RPMI7951 (cell line): ENCODE measurements around the gene CDC6. TPM values are rescaled to one million over a fixed set of nuclear protein-coding genes. Genes with fewer than 3 reads are reported as not detected.

Experiments used
- DNase-seq: peaks from one replicate; pipeline ENCODE4 v3.0.0-alpha.2; 2012; ENCODE audit warnings: low read depth
- total RNA-seq: library from RNA; depleted of rRNA; stranded (reverse); fragments of >200 nt; shearing (Covaris generic); gene quantifications from 2 replicates; pipeline ENCODE4 v1.2.3, GENCODE V29; 2014

CDC6 gene
- total RNA-seq, 1 experiment from 2014 or later: 38.9 TPM

DNA sequence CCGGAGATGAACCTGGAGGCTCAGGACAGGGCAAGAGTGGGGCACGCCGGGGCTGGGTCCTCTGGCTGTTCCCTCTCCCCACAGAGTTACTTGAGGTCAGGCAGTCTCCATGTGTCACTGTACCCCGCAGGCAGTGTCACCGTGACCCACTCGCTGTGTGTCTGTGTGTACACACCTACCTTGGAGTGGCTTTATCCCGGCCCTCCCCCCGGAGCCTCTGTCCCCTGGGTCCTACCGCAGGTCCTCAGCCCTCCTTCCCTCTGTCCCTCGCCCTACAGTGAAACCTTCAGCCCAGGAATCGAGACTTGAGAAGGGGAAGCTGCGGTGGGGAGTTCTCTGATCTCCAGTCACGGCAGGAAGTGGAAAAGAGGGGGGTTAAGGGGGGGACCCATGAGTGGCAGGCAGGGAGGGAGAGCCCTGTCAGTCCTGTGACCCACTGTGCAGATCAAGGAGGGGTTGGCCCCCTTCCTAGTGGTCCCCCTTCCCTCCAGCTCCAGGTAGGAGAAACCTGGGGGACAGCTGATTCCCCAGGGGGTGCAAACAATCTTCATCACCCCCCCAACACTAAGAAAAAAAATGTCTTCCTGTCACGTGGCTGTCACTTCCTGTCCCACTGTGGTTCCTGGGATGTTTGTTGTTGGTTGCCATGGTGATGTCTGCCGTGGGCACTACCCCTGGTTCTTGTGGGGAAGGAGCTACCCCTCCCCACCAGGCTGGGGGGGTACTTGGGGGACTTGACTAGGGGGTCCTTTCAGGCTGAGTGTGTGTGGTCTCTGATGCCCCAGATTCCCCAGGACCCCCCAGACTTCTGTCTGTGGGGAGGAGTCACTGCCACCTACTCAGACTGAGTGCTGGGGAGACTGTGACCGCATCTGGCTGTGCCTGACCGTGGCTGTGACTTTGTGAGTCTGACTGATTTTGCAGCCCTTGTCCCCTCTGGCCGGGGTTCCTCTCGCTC lies 35.0 kb downstream of the CDC6 start:
- peak; percentile 92 for DNase-seq

DNA sequence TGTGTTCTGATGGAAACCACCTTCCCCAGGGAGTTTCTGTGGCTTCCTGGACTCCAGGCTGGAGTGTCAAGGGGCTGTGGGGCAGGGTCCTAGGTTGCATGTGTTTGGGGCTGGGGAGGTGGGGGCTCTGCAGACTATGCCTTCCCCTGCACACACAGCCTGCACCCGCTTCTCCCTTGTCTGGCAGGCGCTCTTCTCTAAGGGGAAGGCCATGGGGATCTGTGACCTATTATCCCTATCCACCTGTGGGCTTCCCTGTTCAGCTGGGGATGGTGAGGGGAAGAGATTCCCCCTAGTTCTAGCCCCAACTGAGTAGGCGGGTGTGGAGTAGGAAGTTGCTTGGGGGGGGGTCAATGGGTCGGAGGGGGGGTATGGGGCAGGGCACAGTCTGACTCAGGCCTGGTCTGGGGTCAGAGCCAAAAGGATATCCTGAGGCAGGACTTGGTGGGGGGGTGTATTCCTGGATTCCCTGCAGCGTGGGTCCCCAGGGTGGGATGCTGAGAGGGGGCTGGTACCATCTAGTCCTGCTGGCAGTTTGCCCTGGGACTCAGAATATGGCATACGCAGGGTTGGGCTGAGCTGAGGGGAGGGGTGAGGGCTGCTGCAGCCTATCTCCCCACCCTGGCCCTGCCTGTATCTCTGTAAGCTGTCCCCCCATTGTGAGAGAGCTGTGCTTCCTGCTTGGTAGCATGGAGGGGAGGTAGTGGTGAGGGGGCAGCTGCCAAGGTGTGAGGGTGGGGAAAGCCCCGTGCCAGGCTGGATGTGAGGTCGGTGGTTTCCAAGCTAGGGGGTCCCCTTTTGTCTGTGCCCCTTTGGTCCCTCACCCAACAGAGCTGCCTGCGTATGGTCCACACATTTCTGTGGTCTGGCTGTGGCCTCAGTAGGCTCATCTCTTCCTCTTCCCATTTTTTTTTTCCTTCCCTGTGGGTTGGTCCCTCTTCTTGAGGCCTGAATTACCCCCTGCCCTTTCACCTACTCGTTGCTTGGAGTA lies 36.0 kb downstream of the CDC6 start:
- peak; percentile 82 for DNase-seq

- no peak for DNase-seq
Measured at GRCh38 chr17:40325156-40326013, 37.7 kb downstream of the CDC6 start.

- no peak for DNase-seq
Measured at GRCh38 chr17:40326014-40326831, 38.5 kb downstream of the CDC6 start.

DNA sequence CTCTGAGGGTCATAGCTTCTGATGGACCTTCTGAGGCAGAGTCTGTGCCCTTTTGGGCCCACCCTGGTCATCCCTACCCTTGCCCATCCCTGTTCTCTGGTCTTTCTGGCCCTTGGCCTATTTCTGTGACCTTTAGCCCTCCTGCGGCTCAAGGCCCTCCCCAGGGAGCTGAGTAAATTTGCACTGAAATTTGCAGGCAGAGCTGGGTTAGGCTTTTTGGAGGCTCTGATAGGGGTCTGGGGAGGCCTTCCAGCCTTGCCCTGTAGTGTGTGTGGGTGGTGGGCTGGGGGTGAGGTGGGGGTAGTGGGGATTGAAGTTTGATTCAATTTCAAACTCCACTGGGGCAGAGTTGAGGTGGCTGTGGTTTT lies 39.1 kb downstream of the CDC6 start:
- DNase-seq: no peak

DNA sequence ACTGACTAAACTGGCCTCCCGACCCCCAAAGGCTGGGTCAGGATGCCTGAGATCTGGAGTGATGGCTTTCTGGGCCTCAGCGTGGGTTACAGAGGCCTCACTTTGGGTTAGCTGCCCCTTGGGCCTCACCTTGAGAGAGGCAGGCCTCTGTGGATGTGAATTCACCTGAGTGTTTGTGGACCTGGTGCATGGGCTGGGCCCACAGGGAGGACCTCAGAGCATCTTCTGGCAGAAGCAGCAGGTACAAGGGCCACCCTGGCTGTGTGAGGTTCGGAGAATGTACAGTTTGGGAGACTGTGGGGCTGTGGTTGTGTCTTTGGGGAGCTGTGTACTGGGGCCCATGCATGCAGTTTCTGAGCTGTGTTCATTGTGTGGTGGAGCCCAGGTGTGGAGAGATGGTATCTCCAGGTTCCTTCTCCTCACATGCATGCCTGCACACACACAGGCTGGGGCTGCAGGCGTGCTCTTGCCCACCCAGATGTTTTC lies 39.6 kb downstream of the CDC6 start:
- no peak for DNase-seq

DNA sequence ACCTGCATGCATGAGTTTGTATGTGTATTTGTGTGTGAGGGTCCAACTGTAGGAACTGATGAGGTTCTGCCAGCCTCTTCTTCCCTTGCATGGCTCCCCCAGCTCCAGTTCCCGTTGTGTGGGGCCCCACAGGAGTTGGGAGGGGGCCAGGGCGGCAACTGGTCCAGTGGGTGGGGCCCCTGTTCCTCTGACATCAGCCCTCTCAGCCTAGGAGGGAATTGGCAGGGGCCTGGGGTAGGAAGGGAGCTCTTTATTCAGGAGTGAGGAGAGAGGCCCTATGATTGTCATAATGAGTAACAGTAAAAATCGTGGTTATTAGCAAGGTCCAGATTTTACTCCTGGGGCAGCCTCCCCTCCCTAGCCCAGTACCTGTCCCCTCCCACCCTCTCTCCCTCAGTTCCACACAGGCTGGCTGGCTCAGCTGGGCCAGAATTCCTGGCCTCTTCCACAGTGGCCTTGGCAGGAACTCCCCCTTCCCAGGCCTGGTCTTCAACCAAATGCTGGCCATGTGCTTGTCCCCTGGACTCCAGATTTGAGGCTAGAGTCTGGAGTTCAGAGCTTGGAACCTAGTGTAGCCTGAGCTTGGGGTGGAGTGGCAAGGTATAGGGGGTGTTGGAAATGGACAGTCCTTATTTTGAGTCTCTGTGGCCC lies 40.2 kb downstream of the CDC6 start:
- DNase-seq: no peak

- DNase-seq: no peak
Measured at GRCh38 chr17:40328386-40328766, 40.7 kb downstream of the CDC6 start.

DNA sequence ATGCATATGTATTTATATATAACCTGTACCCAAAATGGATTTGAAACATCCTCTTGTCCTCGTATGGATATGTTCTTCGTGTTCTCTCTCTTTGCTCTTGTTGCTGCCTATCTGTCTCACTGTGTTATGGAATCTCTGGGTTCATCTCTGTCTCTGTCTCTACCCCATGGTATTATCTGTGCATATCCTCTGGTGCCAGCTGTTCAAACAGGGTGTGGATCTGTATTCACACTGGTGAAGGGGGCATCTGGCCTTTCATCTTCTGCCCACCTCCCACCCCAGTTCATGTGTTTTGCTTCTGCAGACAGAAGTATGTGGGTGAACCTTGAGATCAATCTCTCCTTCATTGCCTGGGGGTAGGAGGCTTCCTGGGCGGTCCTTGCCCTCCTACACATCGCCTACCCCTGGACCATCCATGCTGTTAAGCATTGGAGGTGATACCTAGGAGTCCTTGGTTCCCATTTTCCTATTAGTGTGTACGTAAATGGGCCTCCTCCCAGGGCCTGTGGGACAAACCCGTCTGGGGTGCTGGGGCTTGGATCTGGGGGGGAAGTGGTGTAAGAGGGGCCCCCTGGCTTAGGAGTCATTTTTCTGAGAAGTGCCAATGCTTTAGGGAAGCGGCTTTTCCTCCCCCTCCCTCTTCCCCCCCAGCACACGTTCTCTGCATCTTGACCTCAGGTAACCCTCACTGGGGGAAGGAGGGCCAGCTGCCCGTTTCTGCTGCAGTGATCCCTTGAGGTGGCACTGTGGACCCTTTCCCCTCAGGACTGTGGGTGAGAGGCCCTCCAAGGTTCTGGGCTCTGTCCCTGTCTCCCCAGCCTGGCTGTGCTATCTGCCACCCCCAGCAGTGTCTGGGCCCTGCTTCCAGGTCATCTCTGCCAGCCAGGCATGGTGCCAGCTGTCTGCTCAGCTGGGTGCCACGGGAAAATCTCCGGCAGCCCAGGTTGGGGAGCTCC lies 42.4 kb downstream of the CDC6 start:
- DNase-seq: no peak

- DNase-seq: no peak
Measured at GRCh38 chr17:40330850-40331470, 43.3 kb downstream of the CDC6 start.

DNA sequence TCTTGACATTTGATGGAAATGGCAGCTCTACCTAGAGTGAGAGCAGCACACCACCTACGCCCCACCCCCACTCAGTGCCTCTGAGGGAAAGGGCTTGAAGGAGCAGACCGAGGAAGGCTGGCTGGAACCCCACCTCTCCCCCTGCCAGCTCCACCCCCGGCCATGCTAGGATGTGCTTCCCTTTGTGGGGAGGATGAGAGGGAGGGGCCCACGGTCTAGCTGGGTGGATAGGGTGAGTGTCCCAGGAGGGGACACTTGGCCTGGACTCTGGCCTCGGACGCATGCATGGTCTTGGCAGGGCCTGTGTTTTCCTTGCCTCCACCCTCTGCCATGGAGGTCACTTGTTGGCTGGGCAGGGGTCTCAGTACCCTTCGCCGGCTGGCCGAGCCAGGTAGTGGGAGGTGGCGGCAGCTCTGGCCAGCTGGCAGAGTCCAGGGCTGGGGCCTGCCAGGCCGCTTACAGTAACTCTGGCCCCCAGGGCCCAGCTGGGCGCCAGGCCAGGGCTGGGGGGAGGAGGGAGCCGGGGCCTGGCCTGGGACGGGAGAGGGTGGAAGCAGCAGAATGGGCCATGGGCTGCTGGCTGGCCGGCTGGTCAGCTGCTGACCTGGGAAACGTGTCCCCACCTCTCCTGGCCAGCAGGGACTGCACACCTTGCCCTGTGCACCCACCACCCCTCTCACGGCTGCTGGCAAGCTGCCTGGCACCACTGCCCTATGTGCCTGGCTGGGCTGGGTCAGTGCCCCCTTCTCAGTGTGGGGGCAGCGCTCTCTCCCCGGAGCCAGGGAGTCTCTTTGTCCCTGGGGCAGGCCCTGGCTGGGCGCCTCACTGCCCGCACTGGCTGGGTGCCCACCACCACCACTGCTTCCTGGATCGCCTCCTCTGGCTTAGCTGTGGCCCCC lies 44.3 kb downstream of the CDC6 start:
- peak; percentile 92 for DNase-seq

GRCh38 chr17:40333781-40334448 lies 46.2 kb downstream of the CDC6 start:
- no peak for DNase-seq

DNA sequence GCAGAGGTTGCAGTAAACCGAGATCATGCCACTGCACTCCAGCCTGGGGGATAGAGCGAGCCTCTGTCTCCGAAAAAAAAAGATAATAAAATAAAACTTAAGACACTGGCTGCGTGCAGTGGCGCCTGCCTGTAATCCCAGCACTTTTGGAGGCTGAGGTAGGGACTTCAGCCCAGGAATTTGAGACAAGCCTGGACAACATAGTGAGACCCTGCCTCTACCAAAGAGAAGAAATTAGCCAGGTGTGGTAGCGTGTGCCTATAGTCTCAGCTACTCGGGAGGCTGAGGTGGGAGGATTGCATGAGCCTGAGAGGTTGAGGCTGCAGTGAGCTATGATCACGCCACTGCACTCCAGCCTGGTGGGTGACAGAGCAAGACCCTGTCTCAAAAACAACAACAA lies 47.9 kb downstream of the CDC6 start:
- DNase-seq: no peak

- DNase-seq: no peak
Measured at GRCh38 chr17:40337351-40337750, 49.7 kb downstream of the CDC6 start.

GRCh38 chr17:40338058-40338457 lies 50.4 kb downstream of the CDC6 start:
- no peak for DNase-seq

GRCh38 chr17:40338941-40339649 lies 51.4 kb downstream of the CDC6 start:
- DNase-seq: no peak
